Duodenal mucosa (tissue), 2 donors: ENCODE data around the gene ANKRD12.

Source experiments
- H3K27ac ChIP-seq: one replicate; pipeline ENCODE4 v1.7.0; 2013; ENCODE audit warnings: low read depth, low read length
- H3K27me3 ChIP-seq, 2 donors: one replicate each; pipeline ENCODE4 v1.7.0; 2013; ENCODE audit warnings: low read length in 2 of 2, control low read depth in 1 of 2; ENCODE audit not compliant: insufficient read depth in 2 of 2, control insufficient read depth in 1 of 2
- H3K36me3 ChIP-seq, 2 donors: one replicate each; pipeline ENCODE4 v1.7.0; 2013; ENCODE audit warnings: low read length in 2 of 2, control low read depth in 1 of 2; ENCODE audit not compliant: insufficient read depth in 2 of 2, control insufficient read depth in 1 of 2
- H3K4me1 ChIP-seq, 2 donors: one replicate each; pipeline ENCODE4 v1.7.0; 2013; ENCODE audit warnings: low read length in 2 of 2, control low read depth in 1 of 2; ENCODE audit not compliant: insufficient read depth in 2 of 2, control insufficient read depth in 1 of 2
- H3K4me3 ChIP-seq, 2 donors: one replicate each; pipeline ENCODE4 v1.7.0; 2013; ENCODE audit warnings: low read length in 2 of 2, low read depth in 1 of 2
- H3K9ac ChIP-seq, 2 donors: one replicate each; pipeline ENCODE4 v1.7.0; 2013; ENCODE audit warnings: low read length in 2 of 2, low read depth in 1 of 2
- H3K9me3 ChIP-seq, 2 donors: one replicate each; pipeline ENCODE4 v1.7.0; 2013; ENCODE audit warnings: low read length in 2 of 2, control low read depth in 1 of 2; ENCODE audit not compliant: control insufficient read depth in 1 of 2

Gene ANKRD12

GRCh38 chr18:9221040-9221439, 84.5 kb downstream of the ANKRD12 start:
- no peaks in the 10 kb centered on the region for H3K4me1 ChIP-seq

DNA sequence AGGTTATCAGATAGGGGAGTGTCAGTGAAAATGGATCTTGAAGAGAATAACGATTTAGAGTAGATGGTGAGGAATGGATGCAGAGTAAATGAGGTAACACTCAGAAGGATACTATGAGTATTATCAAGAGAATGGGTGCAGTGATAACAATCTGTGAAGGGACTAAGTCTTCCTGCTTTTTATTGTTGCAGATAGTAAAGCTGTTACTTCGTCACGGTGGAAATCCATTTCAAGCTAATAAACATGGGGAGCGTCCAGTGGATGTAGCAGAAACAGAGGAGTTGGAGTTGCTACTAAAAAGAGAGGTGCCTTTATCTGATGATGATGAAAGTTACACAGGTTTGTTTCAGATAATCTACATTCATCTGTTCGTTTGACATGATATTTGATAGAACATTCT, 85.1 kb downstream of the ANKRD12 start:
- no peaks in the 10 kb centered on the region for H3K4me1 ChIP-seq
- no peak overlapping the region for H3K27ac ChIP-seq
- H3K36me3 ChIP-seq, result peaks cover 12 to 28% of the 10 kb centered on the region in 2 donors
- no peaks in the 10 kb centered on the region for H3K27me3 ChIP-seq
- H3K9me3 ChIP-seq, result no peaks in the 10 kb centered on the region
- no peak overlapping the region for H3K4me3 ChIP-seq
- no peak overlapping the region for H3K9ac ChIP-seq

More at GRCh38 chr18:9221040-9221439, 84.5 kb downstream of the ANKRD12 start:
- Histone ChIP-seq H3K27ac (no peak overlapping the region), H3K9ac (no peak overlapping the region), H3K9me3 (no peaks in the 10 kb centered on the region), H3K27me3 (no peaks in the 10 kb centered on the region), H3K4me3 (no peak overlapping the region), H3K36me3 (peaks cover 12 to 32% of the 10 kb centered on the region in 2 donors)

DNA sequence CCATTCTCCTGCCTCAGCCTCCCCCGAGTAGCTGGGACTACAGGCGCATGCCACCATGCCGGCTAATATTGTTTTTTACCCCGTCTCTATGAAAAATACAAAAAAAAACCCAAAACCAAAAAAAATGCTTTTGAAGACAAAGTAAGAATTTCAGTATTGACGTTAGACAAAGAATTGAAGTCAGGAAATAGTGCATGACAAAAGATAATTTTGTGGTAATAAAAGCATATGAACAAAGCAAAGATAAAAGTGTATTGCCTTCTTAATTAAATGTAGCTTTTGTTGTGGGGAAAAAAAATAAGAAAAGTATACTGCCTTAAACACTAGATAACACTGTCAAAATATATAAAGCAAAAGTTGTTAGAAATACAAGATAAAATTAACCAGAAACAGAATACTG, 86.8 kb downstream of the ANKRD12 start:
- no peaks in the 10 kb centered on the region for H3K9me3 ChIP-seq
- no peak overlapping the region for H3K4me3 ChIP-seq
- no peak overlapping the region for H3K27ac ChIP-seq
- no peak overlapping the region for H3K9ac ChIP-seq
- H3K4me1 ChIP-seq, result no peaks in the 10 kb centered on the region
- H3K36me3 ChIP-seq, result peaks cover 10 to 28% of the 10 kb centered on the region in 2 donors
- no peaks in the 10 kb centered on the region for H3K27me3 ChIP-seq

GRCh38 chr18:9226463-9226862, 89.9 kb downstream of the ANKRD12 start:
- peaks cover 3 to 19% of the 10 kb centered on the region in 2 donors for H3K36me3 ChIP-seq
- H3K4me3 ChIP-seq, result no peak overlapping the region

GRCh38 chr18:9231852-9232486, 95.4 kb downstream of the ANKRD12 start:
- H3K27me3 ChIP-seq, result no peaks in the 10 kb centered on the region
- H3K9me3 ChIP-seq, result peaks cover 0 to 9% of the 10 kb centered on the region in 2 donors
- no peak overlapping the region for H3K27ac ChIP-seq
- H3K9ac ChIP-seq, result no peak overlapping the region
- no peaks in the 10 kb centered on the region for H3K4me1 ChIP-seq
- no peak overlapping the region for H3K4me3 ChIP-seq
- peaks cover 14 to 24% of the 10 kb centered on the region in 2 donors for H3K36me3 ChIP-seq

More at GRCh38 chr18:9226463-9226862, 89.9 kb downstream of the ANKRD12 start:
- H3K9me3 ChIP-seq, result no peaks in the 10 kb centered on the region
- no peaks in the 10 kb centered on the region for H3K27me3 ChIP-seq
- H3K27ac ChIP-seq, result no peak overlapping the region
- no peak overlapping the region for H3K9ac ChIP-seq
- H3K4me1 ChIP-seq, result no peaks in the 10 kb centered on the region

DNA sequence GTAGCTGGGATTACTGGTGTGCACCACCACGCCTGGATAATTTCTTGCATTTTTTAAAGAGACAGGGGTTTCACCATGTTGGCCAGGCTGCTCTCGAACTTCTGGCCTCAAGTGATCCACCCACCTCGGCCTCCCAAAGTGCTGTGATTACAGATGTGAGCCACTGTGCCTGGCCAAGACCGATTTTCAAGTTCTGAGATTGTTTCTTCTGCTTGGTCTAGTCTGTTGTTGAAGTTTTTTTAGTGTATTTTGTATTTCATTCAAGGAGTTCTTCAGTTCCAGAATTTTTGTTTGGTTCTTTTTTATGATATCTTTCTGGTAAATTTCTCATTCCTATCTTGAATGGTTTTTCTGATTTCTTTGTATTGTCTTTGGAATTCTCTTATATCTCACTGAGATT, 96.4 kb downstream of the ANKRD12 start:
- Histone ChIP-seq H3K27me3 (no peaks in the 10 kb centered on the region), H3K9me3 (peaks cover 0 to 9% of the 10 kb centered on the region in 2 donors), H3K27ac (no peak overlapping the region), H3K9ac (no peak overlapping the region), H3K36me3 (peaks cover 14 to 28% of the 10 kb centered on the region in 2 donors), H3K4me3 (no peak overlapping the region), H3K4me1 (no peaks in the 10 kb centered on the region)

DNA sequence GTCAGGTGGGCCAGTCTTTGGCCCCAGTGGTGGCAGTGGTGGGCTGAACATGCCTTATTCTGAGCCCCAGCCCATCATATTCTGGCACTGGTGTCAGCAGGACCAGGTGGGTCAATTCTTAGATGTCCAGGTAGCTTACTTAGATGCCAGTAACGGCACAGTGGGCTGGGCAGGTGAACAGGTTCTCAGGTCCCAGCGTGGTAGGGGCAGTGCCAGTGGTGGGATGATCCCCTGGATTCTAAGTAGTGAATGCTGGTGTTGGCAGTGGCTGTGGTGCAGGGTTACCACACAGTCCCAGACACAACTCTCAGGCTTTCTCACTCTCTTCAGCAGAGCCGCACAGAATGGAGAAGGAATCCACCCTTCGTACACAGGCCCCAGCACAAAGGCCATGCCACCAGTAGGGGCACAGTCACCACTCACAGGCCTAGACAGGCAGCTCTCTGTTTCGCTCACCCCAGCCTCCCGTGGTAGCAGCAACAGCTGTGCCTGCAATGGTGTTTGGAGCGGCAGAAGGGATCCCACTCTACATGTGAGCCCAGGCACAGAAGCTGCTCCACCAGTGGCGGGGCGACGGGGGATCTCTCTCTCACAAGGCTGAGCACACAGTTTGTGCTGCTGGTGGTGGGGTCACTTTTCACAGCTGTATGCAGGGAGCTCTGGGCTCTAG, 97.3 kb downstream of the ANKRD12 start:
- no peak overlapping the region for H3K4me3 ChIP-seq
- peaks cover 0 to 9% of the 10 kb centered on the region in 2 donors for H3K9me3 ChIP-seq
- H3K36me3 ChIP-seq, result peaks cover 18 to 32% of the 10 kb centered on the region in 2 donors
- H3K27me3 ChIP-seq, result no peaks in the 10 kb centered on the region
- no peak overlapping the region for H3K27ac ChIP-seq
- H3K4me1 ChIP-seq, result no peaks in the 10 kb centered on the region
- no peak overlapping the region for H3K9ac ChIP-seq

GRCh38 chr18:9234528-9234927, 97.9 kb downstream of the ANKRD12 start:
- Histone ChIP-seq H3K4me1 (no peaks in the 10 kb centered on the region), H3K9ac (no peak overlapping the region), H3K9me3 (peaks cover 0 to 9% of the 10 kb centered on the region in 2 donors), H3K27me3 (no peaks in the 10 kb centered on the region), H3K36me3 (peaks cover 18 to 32% of the 10 kb centered on the region in 2 donors), H3K4me3 (no peak overlapping the region), H3K27ac (no peak overlapping the region)

GRCh38 chr18:9237981-9238380, 101.4 kb downstream of the ANKRD12 start:
- H3K9ac ChIP-seq, result no peak overlapping the region
- H3K27me3 ChIP-seq, result no peaks in the 10 kb centered on the region
- H3K9me3 ChIP-seq, result no peaks in the 10 kb centered on the region
- no peak overlapping the region for H3K4me3 ChIP-seq
- no peaks in the 10 kb centered on the region for H3K4me1 ChIP-seq
- H3K27ac ChIP-seq, result no peak overlapping the region
- H3K36me3 ChIP-seq, result peaks cover 24 to 32% of the 10 kb centered on the region in 2 donors

- Histone ChIP-seq H3K27ac (no peak overlapping the region), H3K27me3 (no peaks in the 10 kb centered on the region), H3K4me3 (no peak overlapping the region), H3K36me3 (peaks cover 19 to 20% of the 10 kb centered on the region in 2 donors), H3K9me3 (no peaks in the 10 kb centered on the region), H3K4me1 (no peaks in the 10 kb centered on the region), H3K9ac (no peak overlapping the region)
Measured at GRCh38 chr18:9239720-9240119, 103.1 kb downstream of the ANKRD12 start.
